GM19099 (cell line): ENCODE results near the gene EFHD1.

ENCODE experiments used
- POLR2A ChIP-seq: IDR thresholded peaks from 3 replicates; pipeline ENCODE4 v1.6.1; 2011; ENCODE audit warnings: low read depth; ENCODE audit not compliant: insufficient read length; ENCODE audit errors: extremely low read depth

EFHD1 gene

GRCh38 chr2:232633413-232634205 is at the start of gene EFHD1:
EFHD1 (plus strand) TSS chr2:232633604; CDS start chr2:232633705, 101 bp downstream.
- no peak for TF ChIP-seq POLR2A

- TF ChIP-seq POLR2A = no peak
Measured at GRCh38 chr2:232584238-232584637, 49.2 kb upstream of the EFHD1 start.

- TF ChIP-seq POLR2A = no peak
Measured at GRCh38 chr2:232586943-232587505, 46.4 kb upstream of the EFHD1 start.

GRCh38 chr2:232587512-232587911 is 45.9 kb upstream of the EFHD1 start:
- no peak for TF ChIP-seq POLR2A

GRCh38 chr2:232588031-232588430 is 45.4 kb upstream of the EFHD1 start:
- no peak for TF ChIP-seq POLR2A

GRCh38 chr2:232588680-232589585 is 44.5 kb upstream of the EFHD1 start:
- TF ChIP-seq POLR2A = no peak

- TF ChIP-seq POLR2A = no peak
Measured at GRCh38 chr2:232592772-232593395, 40.5 kb upstream of the EFHD1 start.

- TF ChIP-seq POLR2A = no peak
Measured at GRCh38 chr2:232593982-232594381, 39.4 kb upstream of the EFHD1 start.

- TF ChIP-seq POLR2A = no peak
Measured at GRCh38 chr2:232597362-232598079, 35.9 kb upstream of the EFHD1 start.

GRCh38 chr2:232598293-232598692 is 35.1 kb upstream of the EFHD1 start:
- no peak for TF ChIP-seq POLR2A

GRCh38 chr2:232600053-232600773 is 33.2 kb upstream of the EFHD1 start:
- TF ChIP-seq POLR2A = no peak

GRCh38 chr2:232603283-232603682 is 30.1 kb upstream of the EFHD1 start:
- no peak for TF ChIP-seq POLR2A

GRCh38 chr2:232604535-232604934 is 28.9 kb upstream of the EFHD1 start:
- no peak for TF ChIP-seq POLR2A

- no peak for TF ChIP-seq POLR2A
Measured at GRCh38 chr2:232607011-232607410, 26.4 kb upstream of the EFHD1 start.
